Stimulated activated CD4-positive, alpha-beta T cell treated with anti-CD3 and anti-CD28 coated beads, TNF-alpha, amount 100 ng/mL, for 24 hours (primary cell): ENCODE results near the gene TTK.
"Not testable (repeated sequence)": the region's sequence is repeated elsewhere in the genome, so short reads cannot be mapped to it uniquely, and the experiment has no call there.

ENCODE experiments used
- DNase-seq, 3 experiments: peaks; one replicate each; pipeline ENCODE4 v3.0.0-alpha.2; 2020; ENCODE audit warnings: low read depth in 3 of 3

Gene TTK

DNA sequence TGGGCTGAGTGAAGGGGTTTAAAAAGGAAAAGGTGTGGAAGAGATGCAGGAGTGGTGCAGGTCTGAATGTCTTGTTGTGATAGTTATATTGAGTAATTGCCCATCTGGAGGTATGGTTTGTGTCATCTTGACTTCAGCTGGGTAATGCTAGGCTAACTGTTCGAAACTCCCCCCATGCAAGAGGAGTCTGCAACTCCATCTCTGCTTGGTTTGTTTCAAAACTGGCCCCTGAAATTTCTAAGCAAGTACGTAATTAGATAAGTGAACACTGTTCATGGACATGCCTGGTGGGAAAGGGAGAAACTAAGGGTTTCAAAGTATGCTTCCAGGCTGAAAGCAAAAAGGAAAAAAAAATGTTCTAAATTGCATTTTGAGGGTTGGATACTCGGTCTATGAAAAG, 17.1 kb downstream of the TTK start:
- no peak for DNase-seq

DNA sequence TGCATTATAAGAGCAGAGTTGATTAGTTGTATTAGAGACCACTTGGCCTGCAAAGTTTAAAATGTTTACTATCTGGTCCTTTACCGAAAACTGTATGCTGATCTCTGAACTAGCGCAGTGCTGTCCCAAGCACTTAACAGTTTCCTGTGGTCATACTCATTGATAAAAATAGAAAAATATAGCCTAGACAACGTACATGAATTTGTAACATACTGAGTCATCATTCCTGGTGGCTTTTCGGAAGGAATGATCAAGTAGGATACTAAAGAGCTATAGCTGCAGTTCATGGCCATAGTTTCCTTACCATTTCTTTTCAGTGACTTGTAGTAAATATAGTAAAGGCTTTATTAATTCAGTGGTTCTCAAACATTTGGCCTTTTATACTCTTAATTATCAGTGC, 18.4 kb downstream of the TTK start:
- no peak for DNase-seq

DNA sequence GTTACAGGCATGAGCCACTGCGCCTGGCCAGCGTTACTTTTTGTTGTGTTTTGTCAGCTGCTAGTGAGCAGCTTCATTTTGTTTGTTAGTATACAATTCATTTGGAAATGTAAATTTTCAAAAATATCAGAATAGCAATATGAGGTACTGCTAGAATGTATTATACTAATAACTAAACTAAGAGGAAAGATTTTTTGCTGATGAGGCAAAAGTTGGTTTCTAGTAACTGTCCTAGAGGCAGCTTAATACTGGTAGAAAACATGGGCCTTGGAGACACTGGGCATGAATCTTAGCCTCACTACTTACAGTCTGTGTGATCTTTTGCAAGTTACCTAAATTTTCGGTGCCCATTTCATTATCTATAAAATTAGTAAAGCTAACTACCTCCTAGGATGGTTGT, 24.1 kb downstream of the TTK start:
- no peak for DNase-seq

DNA sequence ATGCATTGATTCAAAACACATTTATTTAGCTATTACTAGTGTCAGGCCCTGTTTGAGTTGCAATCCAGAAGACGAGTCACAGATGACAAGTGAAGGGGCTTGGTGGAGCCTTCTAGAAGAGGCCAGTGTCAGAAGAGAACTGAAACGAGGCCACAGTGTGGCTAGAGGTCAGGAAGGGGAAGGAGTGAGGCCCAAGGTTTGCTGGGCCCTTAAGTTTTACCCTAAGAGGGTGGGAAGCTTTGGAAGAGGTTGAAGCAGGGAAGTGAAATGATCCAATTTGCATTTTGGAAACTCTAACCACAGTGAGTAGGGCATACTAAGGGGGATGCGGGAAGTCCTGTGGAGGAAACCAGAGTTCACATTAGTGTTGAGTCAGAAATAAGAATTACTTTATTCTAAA, 25.0 kb downstream of the TTK start:
- DNase-seq: no peak

DNA sequence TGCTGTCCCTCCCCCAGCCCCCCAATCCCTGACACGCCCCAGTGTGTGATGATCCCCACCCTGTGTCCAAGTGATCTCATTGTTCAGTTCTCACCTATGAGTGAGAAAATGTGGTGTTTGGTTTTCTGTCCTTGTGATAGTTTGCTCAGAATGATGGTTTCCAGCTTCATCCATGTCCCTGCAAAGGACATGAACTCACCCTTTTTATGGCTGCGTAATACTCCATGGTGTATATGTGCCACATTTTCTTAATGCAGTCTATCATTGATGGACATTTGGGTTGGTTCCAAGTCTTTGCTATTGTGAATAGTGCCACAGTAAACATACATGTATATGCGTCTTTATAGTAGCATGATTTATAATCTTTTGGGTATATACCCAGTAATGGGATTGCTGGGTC, 43.8 kb downstream of the TTK start:
- DNase-seq: not testable (repeated sequence)

DNA sequence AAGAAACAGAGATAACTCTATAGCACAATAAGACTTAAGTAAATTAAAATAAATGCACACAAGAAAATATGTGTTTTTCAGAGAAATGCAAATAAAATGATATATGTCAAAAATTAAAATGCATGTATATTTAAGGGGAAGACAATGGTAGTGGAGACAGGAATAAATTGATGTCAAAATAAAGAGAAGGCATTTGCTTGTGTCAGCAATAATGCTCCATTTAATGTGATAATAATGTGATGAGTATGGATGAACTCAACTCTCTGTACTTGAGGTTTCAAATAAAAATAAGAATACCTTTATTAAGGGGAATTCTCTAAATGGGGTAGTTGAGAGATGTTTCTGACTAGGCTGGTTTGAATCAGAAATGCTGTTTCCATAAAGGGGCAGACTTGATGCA, 56.3 kb downstream of the TTK start:
- no peak for DNase-seq

DNA sequence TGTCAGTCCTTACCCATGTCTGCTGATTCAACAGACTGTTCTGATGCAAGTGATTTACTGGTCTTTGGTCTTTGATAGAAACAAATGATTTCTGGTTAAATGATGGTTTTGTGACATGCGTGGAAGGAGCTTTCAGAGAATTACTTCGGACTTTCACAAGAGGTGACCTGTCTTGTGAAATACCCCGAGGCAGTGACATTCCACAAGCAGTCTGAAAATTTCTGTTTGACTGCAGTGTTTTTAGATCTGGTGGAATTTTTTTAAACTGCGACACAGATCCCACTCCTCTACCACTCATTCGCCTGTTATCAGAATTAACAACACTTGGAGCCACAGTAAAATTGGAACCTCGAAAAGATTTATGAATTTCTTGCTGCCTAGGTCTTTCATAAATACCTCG, 63.7 kb downstream of the TTK start:
- not testable (repeated sequence) for DNase-seq

DNA sequence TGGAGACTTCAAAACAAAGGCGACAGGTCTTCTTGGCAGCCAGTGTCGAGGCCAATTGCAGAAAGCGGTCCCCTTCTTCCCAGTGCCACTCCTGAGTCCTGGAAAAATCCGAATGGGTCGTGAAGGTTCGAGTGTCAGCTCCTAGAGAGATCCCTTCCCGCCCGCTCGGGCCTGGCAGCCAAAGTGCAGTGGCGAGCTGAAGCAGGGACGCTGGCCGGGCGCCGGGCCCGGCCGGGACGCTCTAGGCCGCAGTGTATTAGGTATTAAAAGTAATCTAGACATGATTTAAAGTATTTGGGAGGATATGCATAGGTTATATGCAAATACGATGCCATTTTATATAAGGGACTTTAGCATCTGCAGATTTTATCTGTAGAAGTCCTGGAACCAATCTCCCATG, 66.0 kb downstream of the TTK start:
- DNase-seq: not testable (repeated sequence)

DNA sequence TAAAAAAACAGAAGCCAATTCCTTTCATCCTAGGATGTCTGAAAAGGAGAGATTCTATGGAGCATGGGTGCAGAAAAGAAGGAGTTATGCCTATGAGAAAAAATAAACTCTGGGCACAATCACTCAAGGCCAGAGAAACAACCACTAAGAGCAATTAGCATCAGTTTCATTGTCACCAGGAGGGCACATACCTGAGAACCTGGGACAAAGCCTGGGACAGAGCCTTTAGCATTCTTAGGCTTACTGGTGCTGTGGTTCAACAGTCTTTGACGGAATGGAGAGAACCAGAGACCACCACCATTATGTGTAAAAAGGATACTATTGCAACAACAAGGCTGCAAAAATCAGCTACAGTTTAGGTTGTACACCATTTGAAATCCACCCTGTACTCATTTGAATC, 72.6 kb downstream of the TTK start:
- DNase-seq: no peak

DNA sequence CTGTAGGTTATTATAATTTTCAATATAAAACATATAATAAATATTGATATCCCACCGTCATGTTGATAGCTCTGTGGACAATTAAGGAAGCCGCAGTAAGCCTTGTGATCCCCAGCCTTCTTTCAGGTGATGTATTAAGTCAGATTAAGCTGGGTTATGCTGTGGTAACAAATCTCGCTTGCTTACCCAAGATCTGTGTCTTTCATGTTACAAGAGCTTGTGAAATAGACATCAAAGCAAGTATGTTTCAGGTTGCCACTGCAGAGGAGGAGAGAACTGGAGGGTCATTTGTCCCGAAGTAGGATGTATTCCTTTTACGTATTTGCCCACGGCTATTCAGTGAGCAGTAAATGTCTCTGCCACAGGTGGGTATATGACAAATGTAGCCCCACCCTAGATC, 84.2 kb downstream of the TTK start:
- no peak for DNase-seq

DNA sequence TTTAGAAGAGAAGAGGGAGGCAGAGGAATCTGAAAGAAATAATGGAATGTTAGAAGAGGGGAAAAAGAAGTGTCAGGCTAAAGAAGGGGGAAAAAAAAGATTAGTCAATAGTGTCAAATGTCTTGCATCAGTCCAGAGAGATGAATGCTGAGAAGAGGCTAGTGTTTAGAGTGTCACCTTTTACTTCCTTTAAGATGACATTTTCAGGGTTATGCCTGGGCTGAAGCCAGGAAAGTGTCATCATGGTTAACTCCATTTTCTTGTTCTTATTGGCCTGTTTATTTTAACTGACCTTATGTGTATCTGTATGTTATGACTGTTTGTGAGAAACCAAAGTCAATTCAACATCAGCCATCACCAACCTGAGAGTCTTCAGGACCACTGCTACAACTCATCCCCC, 87.1 kb downstream of the TTK start:
- no peak for DNase-seq
